Stimulated activated CD8-positive, alpha-beta memory T cell treated with anti-CD3 and anti-CD28 coated beads, Interleukin-2, amount 100 ng/mL, for 1 hour (primary cell): ENCODE measurements around the gene ANTXR2.

ENCODE experiments used
- DNase-seq, 2 donors: peaks; one replicate each; pipeline ENCODE4 v3.0.0-alpha.2; 2020; ENCODE audit warnings: low read depth in 2 of 2

ANTXR2 gene

DNA sequence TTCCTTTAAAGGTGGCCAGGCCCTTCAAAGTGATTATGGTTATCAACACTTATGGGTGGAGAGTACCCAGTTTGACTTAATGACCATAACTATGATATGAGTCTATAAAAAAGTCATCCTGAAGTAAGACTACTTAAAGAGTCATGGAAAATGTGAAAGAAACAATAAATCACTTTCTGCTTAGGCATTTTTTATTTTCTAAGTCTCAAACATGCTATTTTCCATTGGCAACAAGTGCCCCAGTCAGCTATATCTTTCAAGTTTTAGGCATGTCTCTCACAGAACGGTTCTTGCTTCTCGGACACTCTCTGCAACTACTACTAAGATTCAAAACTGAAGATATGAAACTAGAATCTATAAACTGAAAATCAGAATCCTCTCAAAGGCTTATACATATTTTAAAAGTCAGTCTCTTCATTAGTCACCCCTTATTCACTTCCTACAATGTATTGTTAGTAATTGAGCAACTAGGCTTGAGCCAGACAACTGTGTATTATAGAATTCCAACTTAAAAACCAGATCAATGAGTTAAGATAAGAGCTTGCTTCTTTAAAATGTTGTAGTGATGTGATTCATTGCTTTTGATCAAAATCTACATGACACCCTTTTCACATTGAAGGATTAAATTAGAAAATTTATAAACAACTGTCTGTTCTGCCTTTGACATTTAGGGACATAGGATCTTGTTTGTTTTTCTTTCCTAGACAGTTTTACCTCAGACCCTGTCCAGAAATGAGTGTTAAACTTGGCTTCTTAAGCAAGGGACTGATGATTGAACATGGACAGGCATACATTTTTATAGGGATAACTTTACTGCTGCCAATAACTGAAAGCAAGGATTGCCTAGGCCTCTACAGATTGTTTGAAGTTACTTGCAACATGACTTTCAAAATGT, 2.9 kb downstream of the ANTXR2 start:
- DNase-seq: no peak

DNA sequence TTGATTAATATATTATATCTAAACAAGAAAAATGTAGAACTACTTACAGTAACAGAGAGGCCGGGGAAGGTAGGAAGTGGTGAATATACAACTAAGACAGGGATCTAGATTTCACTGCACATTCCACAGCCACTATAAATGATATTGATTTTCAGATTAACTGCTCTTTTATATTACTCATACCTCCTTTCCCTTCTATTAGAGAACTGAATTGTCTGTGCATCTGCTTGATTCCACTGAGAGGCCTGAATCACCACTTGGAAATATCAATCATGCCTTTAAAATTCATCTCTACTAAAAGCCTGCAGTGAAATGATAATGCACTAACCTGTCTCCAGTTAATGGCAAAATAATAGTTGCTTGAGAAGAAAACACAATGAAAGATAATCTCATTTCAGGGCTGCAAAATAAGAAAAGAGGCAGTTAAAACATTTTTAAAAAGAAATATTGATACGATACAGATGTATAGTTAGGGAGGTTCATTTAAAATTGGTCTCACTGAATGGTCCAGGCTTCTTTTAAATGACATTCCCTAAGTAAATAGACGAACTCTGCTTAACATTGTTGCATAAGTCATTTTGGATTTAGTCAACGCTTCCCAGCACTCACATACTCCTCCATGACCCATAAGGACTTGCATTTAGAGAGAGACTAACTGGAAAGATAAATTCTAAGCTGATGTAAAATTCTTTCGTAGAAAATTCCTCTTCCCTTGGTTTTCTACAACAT, 3.8 kb downstream of the ANTXR2 start:
- DNase-seq: no peak

DNA sequence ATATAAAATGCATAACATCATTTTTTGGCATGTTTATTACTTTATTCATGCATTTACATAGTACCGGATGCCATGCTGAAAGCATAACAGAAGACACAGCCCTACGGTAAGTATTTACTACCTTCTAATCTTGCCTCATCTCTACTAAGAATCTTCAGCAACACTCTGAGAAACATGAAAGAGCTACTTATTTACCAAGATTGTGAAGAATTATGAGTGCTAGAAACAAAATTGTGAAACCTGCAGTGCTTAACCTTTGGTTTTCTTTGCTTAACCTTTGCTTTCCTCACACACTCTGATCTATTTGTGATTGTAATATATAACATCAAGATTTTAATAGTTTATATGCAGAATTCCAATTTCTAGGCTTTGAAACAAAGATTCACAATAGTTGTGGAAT, 7.4 kb downstream of the ANTXR2 start:
- DNase-seq: no peak

DNA sequence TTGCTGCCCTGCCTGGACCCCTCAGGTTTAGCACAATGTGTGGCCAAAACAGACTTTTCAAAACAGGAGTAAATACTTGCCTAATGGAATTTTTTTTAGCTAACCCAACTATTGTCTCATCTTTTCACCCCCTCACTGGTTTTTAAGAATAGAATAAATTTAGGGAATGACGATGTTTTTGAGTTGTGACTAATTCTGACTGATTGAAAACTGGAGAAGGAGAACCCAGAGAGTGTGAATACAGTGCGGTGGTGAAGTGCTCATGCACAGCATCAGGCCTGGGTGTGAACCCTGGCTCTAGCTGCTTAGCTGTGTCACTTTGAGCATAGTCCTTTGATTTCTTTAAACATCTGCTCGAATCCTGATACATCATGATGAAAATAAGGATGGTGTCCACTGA, 10.5 kb downstream of the ANTXR2 start:
- DNase-seq: no peak

DNA sequence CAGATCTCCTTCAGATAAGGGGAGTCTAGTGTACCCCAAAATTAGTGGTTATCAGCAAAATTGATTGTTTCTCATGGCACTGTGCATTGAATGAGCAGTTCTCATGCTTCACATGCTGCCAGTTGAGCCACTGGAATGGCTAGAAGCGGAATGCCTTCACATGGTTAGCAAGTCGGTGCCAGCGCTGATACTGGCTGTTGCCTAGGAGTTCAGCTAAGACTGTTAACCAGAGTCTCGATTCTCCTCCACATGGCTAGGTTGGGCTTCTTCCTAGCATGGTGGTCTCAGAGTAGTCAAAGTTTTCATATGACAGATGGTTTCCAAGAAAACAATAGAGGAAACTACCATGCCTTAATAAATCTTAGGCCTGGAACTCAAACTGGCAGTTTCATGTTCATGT, 12.2 kb downstream of the ANTXR2 start:
- no peak for DNase-seq

DNA sequence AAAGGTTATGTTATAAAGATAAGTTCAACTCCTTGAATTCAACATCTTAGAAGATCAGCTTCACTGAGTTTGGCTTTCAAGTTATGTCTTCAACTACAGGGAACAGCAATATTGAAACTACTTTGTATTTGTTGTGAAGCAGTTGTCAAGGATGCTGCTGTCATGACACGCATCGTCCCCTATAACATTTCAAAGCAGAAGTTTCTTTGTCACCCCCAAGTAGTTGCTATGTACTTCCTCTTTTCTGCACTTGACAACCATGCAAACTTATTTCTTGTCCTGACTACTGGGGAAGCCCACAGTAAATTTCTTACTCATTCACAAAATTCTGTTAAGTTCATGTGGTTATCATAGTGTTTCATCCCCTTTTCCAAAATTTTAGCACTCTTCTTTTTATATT, 14.3 kb downstream of the ANTXR2 start:
- DNase-seq: no peak

DNA sequence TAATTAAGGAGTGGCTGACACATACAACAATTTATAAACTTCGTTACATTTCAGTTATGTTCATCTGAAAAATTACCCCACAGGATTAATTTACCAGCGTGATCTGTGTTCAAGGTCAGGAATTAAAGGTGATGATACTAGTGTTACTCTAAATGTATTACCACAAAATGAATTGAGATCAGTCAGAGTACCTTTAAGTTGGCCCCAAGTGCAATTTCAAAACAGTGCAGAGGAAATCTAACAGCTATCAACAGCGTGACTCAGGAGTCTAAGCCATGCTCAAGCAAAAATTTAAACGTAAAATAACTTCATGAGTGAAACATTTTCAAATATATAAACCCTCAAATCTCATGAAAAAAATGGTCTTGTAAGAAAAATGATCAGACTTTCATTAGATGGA, 18.7 kb downstream of the ANTXR2 start:
- DNase-seq: no peak

DNA sequence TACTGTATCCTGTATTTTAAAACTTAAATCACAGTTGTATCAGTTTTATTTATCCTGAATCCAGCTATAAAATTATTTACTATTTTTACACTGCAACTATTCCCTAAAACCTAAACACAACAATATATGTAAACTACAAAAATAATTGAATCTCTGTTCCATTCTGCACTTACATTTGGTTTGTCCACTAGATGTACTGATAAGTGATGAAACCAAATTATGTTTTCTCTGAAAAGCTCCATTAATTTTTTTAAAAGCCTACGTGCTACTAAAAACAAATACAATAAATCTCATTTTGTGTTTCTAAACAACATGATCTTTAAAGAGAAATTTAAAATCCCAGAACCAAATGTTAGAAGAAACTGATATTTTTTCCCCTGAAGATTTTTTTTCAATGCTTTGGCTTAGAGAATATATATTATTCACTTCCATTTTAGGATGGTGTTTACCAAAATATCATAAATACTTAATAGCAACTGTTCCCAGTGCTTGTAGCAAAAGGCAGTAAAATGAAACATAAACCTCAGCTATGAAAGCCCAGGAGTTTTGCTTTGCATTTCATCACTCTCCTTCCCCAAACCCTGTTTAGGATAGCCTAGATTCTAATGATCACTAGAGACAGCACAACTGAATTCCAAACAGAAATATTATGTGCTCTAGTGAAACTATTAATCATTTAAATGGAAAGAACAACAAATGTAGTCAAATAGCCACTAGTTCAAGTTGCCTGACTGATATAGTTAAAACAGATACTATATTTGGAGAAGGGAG, 19.7 kb downstream of the ANTXR2 start:
- DNase-seq: no peak

DNA sequence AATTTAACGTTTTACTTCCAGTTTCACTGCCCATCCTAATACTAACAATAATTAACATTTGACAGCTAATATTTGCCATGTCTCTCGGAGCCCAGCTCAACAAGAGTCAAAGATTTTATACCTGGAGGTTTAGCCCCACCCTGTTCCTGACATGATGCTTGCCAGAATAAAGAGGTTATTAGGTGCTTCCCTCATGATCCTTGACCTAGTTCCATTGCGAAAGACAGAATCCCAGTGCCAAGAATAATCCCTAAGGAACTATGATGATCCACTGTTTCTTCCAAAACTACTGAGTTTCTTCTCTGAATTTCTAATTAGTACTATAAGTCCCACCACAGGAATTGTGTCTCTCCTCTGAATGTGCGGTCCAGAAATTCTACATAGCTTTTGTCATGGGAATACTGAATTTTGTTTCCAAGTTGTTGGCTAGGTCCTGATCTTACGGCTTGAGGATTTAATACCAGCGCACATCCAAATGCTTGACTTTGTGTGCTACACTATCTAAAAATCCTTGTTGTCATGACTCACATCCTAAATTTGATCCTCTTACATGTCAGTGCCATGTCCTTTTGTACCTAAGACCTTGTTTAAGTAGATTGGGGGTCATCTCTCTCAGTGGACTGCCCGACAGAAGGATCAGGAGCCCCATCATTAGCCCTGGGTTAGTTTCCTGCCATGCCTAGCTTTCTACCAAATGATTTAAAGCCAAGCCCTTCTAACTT, 23.1 kb downstream of the ANTXR2 start:
- DNase-seq: no peak

DNA sequence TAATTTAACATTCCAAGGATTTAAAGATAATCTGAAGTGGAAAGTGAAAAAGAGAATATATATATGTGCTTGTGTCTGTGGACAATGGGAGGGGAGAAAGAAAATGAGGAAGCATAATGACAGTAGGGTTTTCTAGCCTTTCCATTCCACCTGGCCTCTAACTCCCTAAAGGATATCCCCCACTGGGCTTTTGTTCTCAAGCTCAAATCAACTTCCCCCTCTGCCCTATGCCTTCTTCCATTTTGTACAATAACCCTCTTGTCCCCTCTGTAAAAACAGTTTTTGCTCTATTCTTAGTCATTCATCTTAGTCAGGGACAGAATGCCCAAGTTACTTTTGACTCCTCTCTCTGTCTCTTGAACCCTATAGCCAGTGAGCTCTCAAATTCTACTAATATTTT, 23.6 kb downstream of the ANTXR2 start:
- DNase-seq: no peak

DNA sequence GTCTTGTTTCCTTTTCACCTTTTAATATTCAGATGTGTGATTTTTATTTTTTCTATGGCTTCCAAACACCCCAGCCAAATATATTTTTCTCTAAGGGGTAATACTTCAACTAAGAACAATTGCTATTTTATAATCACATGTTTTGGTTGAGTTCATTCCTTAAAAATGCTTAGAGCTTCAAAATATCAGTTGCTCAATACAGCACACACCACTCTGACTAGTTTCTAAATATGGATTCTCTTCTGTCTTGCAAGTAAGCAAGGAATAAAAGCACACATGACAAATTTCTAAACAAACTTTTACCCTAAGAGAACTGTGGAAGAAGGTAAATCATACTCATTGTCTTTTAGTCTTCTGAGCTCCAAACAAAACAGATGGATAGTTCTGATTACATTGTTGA, 27.2 kb downstream of the ANTXR2 start:
- DNase-seq: no peak

DNA sequence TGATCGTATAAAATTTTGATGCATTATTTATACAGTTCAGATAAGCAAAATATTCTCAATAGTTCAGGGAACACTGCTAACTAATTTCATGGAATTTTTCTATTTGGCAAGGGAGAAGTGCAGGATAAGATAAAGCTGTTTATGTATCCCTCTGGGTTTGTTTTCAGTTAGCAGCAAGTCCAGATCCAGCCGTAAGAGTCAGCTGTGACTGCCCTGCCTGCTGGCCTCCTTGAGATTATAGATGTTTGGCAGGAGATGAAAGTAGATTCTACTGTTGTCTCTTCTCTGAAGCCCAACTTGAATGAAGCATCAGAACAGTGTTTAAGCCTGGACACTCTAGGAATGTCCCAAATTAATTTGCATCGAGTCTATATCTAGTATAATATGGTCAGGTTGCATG, 29.5 kb downstream of the ANTXR2 start:
- DNase-seq: no peak

DNA sequence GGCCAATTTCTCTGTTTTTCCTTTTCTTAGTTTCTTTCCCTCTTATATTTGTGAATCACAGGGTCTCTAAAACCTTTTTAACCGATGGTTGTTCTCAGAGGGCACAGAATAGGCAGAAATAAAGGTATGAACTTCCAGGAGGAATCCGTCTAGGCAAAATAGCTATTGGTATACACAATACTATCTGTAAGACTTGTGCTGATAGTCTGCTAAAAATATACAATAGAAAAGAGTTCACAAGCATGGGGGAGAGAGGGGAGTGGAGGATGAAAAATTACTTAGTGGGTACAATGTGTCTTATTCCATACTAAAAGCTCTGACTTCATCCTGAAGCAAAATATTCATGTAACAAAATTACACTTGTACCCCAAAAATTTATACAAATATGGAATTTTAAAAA, 30.2 kb downstream of the ANTXR2 start:
- DNase-seq: no peak

DNA sequence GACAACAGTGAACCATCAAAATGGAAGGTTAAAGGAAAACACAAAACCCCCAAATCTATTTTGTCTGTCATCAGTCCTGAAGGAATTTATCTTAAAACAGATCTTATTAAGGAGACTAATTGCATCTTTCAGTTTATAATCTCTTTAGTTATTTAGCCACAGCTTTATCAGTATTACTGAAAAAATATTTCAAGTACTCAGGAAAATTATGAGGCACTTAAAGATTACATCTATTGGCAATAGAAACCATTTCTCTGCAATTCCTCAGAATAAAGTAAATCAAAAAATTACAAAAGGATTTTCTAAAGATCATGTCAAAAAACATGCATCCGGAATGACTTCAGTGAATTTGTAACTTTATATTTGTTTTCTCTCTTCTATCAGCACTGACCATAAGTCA, 35.2 kb downstream of the ANTXR2 start:
- no peak for DNase-seq

DNA sequence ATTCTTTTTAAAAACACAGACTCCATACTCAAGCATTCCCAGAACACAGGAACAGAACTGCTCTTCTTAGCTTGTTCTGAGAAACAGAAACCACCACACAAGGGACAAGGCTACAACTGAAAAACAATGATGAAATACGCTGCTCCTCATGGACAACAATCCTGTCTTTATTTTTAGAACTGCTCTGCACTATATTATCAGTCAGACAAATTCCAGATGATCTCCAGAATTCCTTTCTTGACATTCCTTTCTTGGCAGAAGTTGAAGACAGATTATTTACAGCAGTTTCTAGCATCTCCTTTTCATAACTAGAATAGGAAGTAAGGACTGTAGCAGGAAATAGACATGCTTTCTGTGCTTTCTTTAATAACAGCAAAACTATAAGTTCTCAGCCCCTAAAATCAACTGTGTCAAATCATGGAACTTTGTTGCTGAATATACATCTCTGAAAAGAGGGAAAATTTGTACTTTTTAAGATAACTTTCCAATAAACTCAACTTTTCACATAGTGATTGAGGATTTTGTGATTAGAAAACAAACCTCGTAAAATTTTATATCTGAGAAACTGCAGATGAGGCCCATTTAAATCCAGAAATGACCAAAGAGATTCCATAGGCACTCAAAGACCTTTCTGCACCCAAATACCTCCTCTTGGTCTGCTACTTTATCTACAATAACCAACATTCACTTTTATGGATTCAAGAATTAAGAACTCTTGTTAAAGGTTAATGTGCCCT, 35.9 kb downstream of the ANTXR2 start:
- DNase-seq: no peak

DNA sequence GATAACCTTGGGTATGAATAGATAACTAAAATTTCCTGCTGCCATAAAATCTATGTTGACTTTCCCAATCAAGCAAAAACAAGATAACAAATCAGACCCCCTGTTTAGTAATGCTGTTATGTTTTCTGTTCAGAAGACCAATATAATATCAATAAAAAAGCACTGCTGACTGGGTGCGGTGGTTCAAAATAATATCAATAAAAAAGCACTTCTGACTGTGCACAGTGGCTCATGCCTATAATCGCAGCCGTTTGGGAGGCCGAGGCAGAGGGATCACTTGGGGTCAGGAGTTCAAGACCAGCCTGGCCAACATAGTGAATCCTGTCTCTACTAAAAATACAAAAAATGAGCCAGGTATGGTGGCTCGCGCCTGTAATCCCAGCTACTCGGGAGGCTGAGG, 36.7 kb downstream of the ANTXR2 start:
- DNase-seq: no peak

DNA sequence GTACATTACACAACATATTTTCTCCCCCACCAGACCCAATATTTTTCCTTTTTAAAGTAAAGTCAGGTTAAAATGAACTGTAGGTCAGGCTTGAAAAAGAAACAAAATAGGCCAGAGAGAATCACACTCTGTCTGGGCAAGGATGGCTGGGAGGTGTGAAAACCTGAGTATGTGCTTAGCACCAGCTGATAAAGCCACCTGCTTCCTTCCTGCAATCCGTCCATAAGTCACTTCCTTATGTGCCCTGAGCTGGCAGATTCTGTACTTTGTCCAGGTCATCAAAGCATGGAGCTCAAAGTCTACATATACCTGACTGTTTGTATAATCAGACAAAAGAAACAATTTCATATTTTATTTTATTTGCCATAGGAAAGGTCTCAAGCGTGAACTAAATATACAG, 37.7 kb downstream of the ANTXR2 start:
- DNase-seq: no peak

DNA sequence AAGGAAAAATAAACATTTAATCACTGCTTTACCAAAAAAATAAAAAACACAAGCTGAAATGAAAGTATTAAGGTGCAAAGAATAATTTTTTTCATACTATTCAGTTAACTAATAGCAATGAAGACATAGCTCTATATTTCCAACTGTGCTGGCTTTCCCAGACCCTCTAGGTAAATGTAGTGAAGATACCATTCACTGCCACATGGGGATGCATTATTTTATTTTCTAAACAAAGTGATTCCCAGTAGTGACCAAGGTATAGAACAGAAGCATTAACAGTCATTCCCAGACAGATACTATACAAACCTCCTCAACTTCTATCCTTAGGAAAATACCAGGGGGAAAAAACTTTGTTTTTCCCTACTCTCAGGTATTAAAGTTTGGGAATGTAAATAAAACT, 39.4 kb downstream of the ANTXR2 start:
- DNase-seq: no peak

DNA sequence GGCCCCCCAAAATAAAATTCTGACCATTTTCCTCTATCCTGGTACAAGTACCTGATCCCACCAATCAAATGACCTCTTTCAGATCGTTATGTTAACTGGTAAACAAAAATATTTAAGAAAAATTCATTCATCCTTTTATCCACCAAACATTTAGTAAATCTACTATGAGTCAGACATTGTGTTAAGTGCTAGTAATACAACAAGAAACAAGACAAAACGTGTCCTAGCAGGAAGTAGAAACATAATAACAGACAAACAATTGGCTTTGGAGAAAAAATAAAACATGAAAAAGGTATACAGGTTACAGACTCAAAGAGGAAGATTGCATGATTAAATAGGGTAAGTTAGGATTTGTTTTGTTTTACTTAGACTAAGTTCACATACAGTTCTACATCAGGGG, 43.7 kb downstream of the ANTXR2 start:
- no peak for DNase-seq

DNA sequence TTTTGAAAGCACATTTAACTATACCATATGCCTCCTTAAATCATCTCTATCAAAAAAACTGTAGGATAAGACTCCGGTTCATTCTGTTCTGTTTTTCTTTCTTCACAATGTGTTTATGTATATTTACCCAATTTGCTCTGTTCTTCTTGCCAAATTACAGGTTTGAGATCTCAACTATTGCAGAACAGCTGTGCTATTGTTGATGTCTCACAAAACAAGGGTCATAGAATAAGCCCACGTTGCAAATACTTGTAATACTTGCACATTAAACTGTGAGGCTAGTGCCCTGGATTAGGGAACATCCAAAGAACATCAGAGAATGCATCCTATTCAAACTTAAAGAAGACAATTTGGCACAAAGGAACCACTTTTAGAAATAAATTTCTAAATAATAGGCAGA, 45.4 kb downstream of the ANTXR2 start:
- no peak for DNase-seq

DNA sequence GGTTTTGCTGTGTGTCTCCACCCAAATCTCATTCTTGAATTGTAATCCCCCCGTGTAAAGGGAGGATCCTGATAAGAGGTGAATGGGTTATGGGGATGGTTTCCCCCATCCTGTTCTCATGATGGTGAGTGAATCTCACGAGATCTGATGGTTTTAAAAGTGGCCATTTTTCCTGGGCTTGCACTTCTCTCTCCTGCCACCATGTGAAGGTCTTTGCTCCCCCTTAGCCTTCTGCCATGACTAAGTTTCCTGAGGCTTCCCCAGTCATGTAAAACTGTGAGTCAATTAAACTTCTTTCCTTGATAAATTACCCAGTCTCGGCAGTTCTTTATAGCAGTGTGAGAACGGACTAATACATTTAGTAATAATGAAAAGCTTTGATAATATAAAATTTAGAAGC, 46.9 kb downstream of the ANTXR2 start:
- DNase-seq: no peak
